A172 (cell line): ENCODE results near the gene PLEKHA1. TPM values are rescaled to one million over a fixed set of nuclear protein-coding genes. Genes with fewer than 3 reads are reported as not detected.

Experiments used
- DNase-seq: peaks from one replicate; pipeline ENCODE4 v3.0.0-alpha.2; 2015; ENCODE audit warnings: low spot score
- total RNA-seq: library from RNA; depleted of rRNA; stranded (reverse); fragments of >200 nt; shearing (Covaris generic); gene quantifications from 2 replicates; pipeline ENCODE4 v1.2.3, GENCODE V29; 2014

PLEKHA1 gene
- total RNA-seq, 1 experiment from 2014 or later, result 5.6 TPM

GRCh38 chr10:122421054-122421625, 46.6 kb downstream of the PLEKHA1 start:
- no peak for DNase-seq

- DNase-seq, result no peak
Observed at GRCh38 chr10:122421742-122422141, 47.2 kb downstream of the PLEKHA1 start.

- no peak for DNase-seq
Observed at GRCh38 chr10:122422266-122422989, 47.9 kb downstream of the PLEKHA1 start.

GRCh38 chr10:122424059-122424458, 49.6 kb downstream of the PLEKHA1 start:
- no peak for DNase-seq

GRCh38 chr10:122426829-122427228, 52.3 kb downstream of the PLEKHA1 start:
- no peak for DNase-seq

- DNase-seq, result no peak
Observed at GRCh38 chr10:122427280-122427679, 52.8 kb downstream of the PLEKHA1 start.

- no peak for DNase-seq
Observed at GRCh38 chr10:122435212-122435827, 60.8 kb downstream of the PLEKHA1 start.

GRCh38 chr10:122441961-122442360, 67.5 kb downstream of the PLEKHA1 start:
- DNase-seq, result peak; percentile 62

GRCh38 chr10:122445469-122445868, 71.0 kb downstream of the PLEKHA1 start:
- no peak for DNase-seq

- DNase-seq, result no peak
Observed at GRCh38 chr10:122445904-122446303, 71.4 kb downstream of the PLEKHA1 start.

GRCh38 chr10:122446668-122447423, 72.3 kb downstream of the PLEKHA1 start:
- DNase-seq, result no peak

- DNase-seq, result no peak
Observed at GRCh38 chr10:122448600-122448999, 74.1 kb downstream of the PLEKHA1 start.

GRCh38 chr10:122449153-122449552, 74.6 kb downstream of the PLEKHA1 start:
- DNase-seq, result no peak

- no peak for DNase-seq
Observed at GRCh38 chr10:122450353-122450990, 76.0 kb downstream of the PLEKHA1 start.

- DNase-seq, result no peak
Observed at GRCh38 chr10:122454071-122454470, 79.6 kb downstream of the PLEKHA1 start.

- DNase-seq, result no peak
Observed at GRCh38 chr10:122454603-122455080, 80.1 kb downstream of the PLEKHA1 start, which contains the start of gene ARMS2. Gene ARMS2 (plus strand): TSS chr10:122454653. CDS start chr10:122454728, 75 bp downstream.

GRCh38 chr10:122455376-122456079, 81.0 kb downstream of the PLEKHA1 start:
- DNase-seq, result no peak

GRCh38 chr10:122457934-122458333, 83.4 kb downstream of the PLEKHA1 start:
- DNase-seq, result no peak

- DNase-seq, result no peak
Observed at GRCh38 chr10:122458693-122459092, 84.2 kb downstream of the PLEKHA1 start.

GRCh38 chr10:122459561-122460273, 85.2 kb downstream of the PLEKHA1 start:
- peak; percentile 51 for DNase-seq
